GM12878 (cell line): Measurements from ENCODE around the gene C17orf50. TPM values are rescaled to one million over a fixed set of nuclear protein-coding genes. Genes with fewer than 3 reads are reported as not detected.

Experiments used
- ATAC-seq: fragments of 200-7000 bp; cut with Tn5 transposase; 3 replicates; pipeline ENCODE4 v1.9.1; 2020; ENCODE audit warnings: mild to moderate bottlenecking, moderate library complexity
- BruUV-seq: library from RNA; stranded (reverse); fragments of 400-500 nt; replicated peaks from 2 replicates; lab custom pipeline; 2021; lab: Mats Ljungman, UMichigan
- CTCF ChIA-PET: fragments of 300-600 bp; sonication (Branson Sonifier 250); formaldehyde crosslinking; extraction: SDS; loops from one replicate; lab custom pipeline; 2021; ENCODE audit warnings: inconsistent platforms; lab: Yijun Ruan, JAX
- POLR2A ChIA-PET: fragments of 350-600 bp; formaldehyde crosslinking; extraction: SDS; loops from one replicate; lab custom pipeline; 2021; ENCODE audit warnings: inconsistent platforms; lab: Charles Lee
- RAD21 ChIA-PET: fragments of 300-600 bp; sonication (Branson Sonifier 250); formaldehyde crosslinking; loops from one replicate; lab custom pipeline; 2023; ENCODE audit warnings: antibody characterized with exemption; ENCODE audit not compliant: unreplicated experiment; lab: Charles Lee
- SMC1A ChIA-PET: fragments of 300-600 bp; sonication (Branson Sonifier 250); formaldehyde crosslinking; loops from one replicate; lab custom pipeline; 2023; ENCODE audit not compliant: unreplicated experiment, uncharacterized antibody; lab: Charles Lee
- DNase-seq: peaks from one replicate; pipeline ENCODE4 v3.0.0-alpha.2; 2011; ENCODE audit warnings: low read depth, low spot score
- FAIRE-seq: peaks from 3 replicates; lab custom pipeline; 2011; peaks lifted over from hg19 to GRCh38; lab: Jason Lieb, UNC
- H2AFZ ChIP-seq: 2 replicates; pipeline ENCODE4 v1.6.0; 2011; ENCODE audit warnings: low read depth, low read length, control low read depth; ENCODE audit not compliant: control insufficient read depth
- H3K27ac ChIP-seq: 2 replicates; pipeline ENCODE4 v1.5.1; 2011; ENCODE audit warnings: control low read depth; ENCODE audit not compliant: control insufficient read depth, insufficient read depth
- H3K27me3 ChIP-seq, 2 experiments: replicated peaks in 1 of 2; 2 replicates each; pipeline versions ENCODE4 v1.6.0 to v1.6.1; 2011; ENCODE audit warnings: low read length in 1 of 2; ENCODE audit not compliant: control insufficient read depth in 2 of 2, insufficient read depth in 2 of 2
- H3K36me3 ChIP-seq, 2 experiments: 2 replicates each; pipeline ENCODE4 v1.5.1; 2011; ENCODE audit warnings: low read length in 1 of 2; ENCODE audit not compliant: control insufficient read depth in 2 of 2, insufficient read depth in 2 of 2
- H3K4me1 ChIP-seq: 2 replicates; pipeline ENCODE4 v1.6.1; 2011; ENCODE audit warnings: mild to moderate bottlenecking, low read length, moderate library complexity, mixed read lengths; ENCODE audit not compliant: control insufficient read depth, insufficient read depth
- H3K4me2 ChIP-seq: 2 replicates; pipeline ENCODE4 v1.6.0; 2011; ENCODE audit warnings: control low read depth; ENCODE audit not compliant: control insufficient read depth, insufficient read depth
- H3K4me3 ChIP-seq: fragments of 200-600 bp; sonication (generic); 2 replicates; pipeline ENCODE4 v1.5.1; 2016
- H3K79me2 ChIP-seq: 2 replicates; pipeline ENCODE4 v1.6.0; 2011; ENCODE audit warnings: low read length; ENCODE audit not compliant: control insufficient read depth, insufficient read depth
- H3K9ac ChIP-seq: 2 replicates; pipeline ENCODE4 v1.8.0; 2011; ENCODE audit warnings: low read length, control low read depth, mixed read lengths; ENCODE audit not compliant: control insufficient read depth, insufficient read depth
- H3K9me3 ChIP-seq: replicated peaks from 3 replicates; pipeline ENCODE4 v1.5.1; 2011; ENCODE audit warnings: mild to moderate bottlenecking, low read length; ENCODE audit not compliant: control insufficient read depth, insufficient read depth
- H4K20me1 ChIP-seq: 2 replicates; pipeline ENCODE4 v1.6.0; 2011; ENCODE audit not compliant: control insufficient read depth, insufficient read depth
- BMI1 ChIP-seq: fragments of 450-650 bp; IDR thresholded peaks from 2 replicates; pipeline ENCODE4 v1.6.1; 2016; ENCODE audit warnings: mild to moderate bottlenecking, moderate library complexity, borderline replicate concordance
- CTCF ChIP-seq, 3 experiments: IDR thresholded peaks in 2 of 3; conservative IDR thresholded peaks in 1 of 3; 2 replicates each; pipeline ENCODE4 v1.5.1; 2011; ENCODE audit warnings: low read depth in 3 of 3, low read length in 3 of 3, mild to moderate bottlenecking in 3 of 3, control low read depth in 2 of 3, moderate library complexity in 2 of 3, inconsistent platforms in 1 of 3, mixed read lengths in 1 of 3; ENCODE audit not compliant: control insufficient read depth in 2 of 3, insufficient read depth in 1 of 3; ENCODE audit errors: extremely low read depth in 1 of 3
- EP300 ChIP-seq, 2 experiments: fragments of 150-350 bp in 1 of 2; IDR thresholded peaks; 2 replicates each; pipeline ENCODE4 v1.6.1; 2011 to 2012; ENCODE audit warnings: low read depth in 2 of 2, low read length in 2 of 2, borderline replicate concordance in 1 of 2, improper control_type of control experiment in 1 of 2, inconsistent platforms in 1 of 2; ENCODE audit not compliant: control insufficient read depth in 1 of 2
- HDGF ChIP-seq: fragments of 450-650 bp; IDR thresholded peaks from 2 replicates; pipeline ENCODE4 v1.6.1; 2016; ENCODE audit warnings: antibody characterized with exemption
- KDM1A ChIP-seq: fragments of 200-600 bp; sonication (generic); IDR thresholded peaks from 2 replicates; pipeline ENCODE4 v1.6.1; 2016; ENCODE audit warnings: borderline replicate concordance
- MLLT1 ChIP-seq: fragments of 450-650 bp; IDR thresholded peaks from 2 replicates; pipeline ENCODE4 v1.6.1; 2016; ENCODE audit warnings: mild to moderate bottlenecking
- MTA2 ChIP-seq: fragments of 450-650 bp; IDR thresholded peaks from 2 replicates; pipeline ENCODE4 v1.6.1; 2016; ENCODE audit warnings: low read depth, mild to moderate bottlenecking, moderate library complexity
- NR2C2 ChIP-seq: IDR thresholded peaks from 2 replicates; pipeline ENCODE4 v1.6.1; 2011; ENCODE audit warnings: borderline replicate concordance, low read depth; ENCODE audit not compliant: control insufficient read depth, insufficient read length
- PAX5 ChIP-seq: IDR thresholded peaks from 2 replicates; pipeline ENCODE4 v1.6.1; 2011; ENCODE audit warnings: low read depth, low read length, borderline replicate concordance
- RELB ChIP-seq: fragments of 450-650 bp; IDR thresholded peaks from 2 replicates; pipeline ENCODE4 v1.6.1; 2017; ENCODE audit warnings: low read depth, mild to moderate bottlenecking, moderate library complexity
- SMARCA5 ChIP-seq: fragments of 450-650 bp; IDR thresholded peaks from 2 replicates; pipeline ENCODE4 v1.6.1; 2017; ENCODE audit warnings: mild to moderate bottlenecking
- SP1 ChIP-seq: IDR thresholded peaks from one replicate; pipeline ENCODE4 v1.6.1; 2011; ENCODE audit warnings: low read depth, low read length
- YY1 ChIP-seq: IDR thresholded peaks from 2 replicates; pipeline ENCODE4 v1.6.1; 2011; ENCODE audit warnings: low read depth, mild to moderate bottlenecking, low read length
- ZBTB40 ChIP-seq: fragments of 450-650 bp; IDR thresholded peaks from 2 replicates; pipeline ENCODE4 v1.6.1; 2016; ENCODE audit warnings: mild to moderate bottlenecking, moderate library complexity, borderline replicate concordance
- WGBS: methylation state at CpG from one replicate; pipeline ENCODE4 v1.1.6; 2016; ENCODE audit warnings: low lambda C conversion rate; ENCODE audit not compliant: insufficient replicate concordance, insufficient coverage; ENCODE audit errors: missing lambda C conversion rate; 5-methylcytosine and 5-hydroxymethylcytosine counted together
- in situ Hi-C: fragments of 300-500 bp; cut with MboI; formaldehyde crosslinking; loops from 9 replicates; pipeline ENCODE4 v1.14.3; 2018; ENCODE audit warnings: mixed read lengths
- intact Hi-C: fragments of 100-400 bp; cut with micrococcal nuclease; formaldehyde crosslinking; loops from one replicate; pipeline ENCODE4 v1.14.2; 2022; ENCODE audit not compliant: unreplicated experiment
- polyA plus RNA-seq, 11 experiments: library from polyadenylated mRNA; depleted of rRNA in 4 of 11; unstranded in 6 of 11; stranded (reverse) in 5 of 11; fragments of >200 nt; fragmentation: Nextera tagmentation in 4 of 11; fragmentation: Illumina TruSeq in 1 of 11; extraction: Ambion mirVana in 4 of 11; extraction: Trizol in 1 of 11; gene quantifications; 1 replicate in 1 of 11; 2 replicates in 10 of 11; pipeline versions ENCODE4 v1.2.1 to v1.2.3, GENCODE V29; 2011 to 2016; ENCODE audit warnings: inconsistent platforms in 2 of 11, missing spikeins in 2 of 11, low read depth in 1 of 11
- total RNA-seq, 4 experiments: library from RNA; depleted of rRNA in 3 of 4; stranded (reverse); fragments of >200 nt in 3 of 4; fragmentation: Illumina TruSeq in 1 of 4; extraction: Trizol in 1 of 4; gene quantifications; 2 replicates each; pipeline versions ENCODE4 v1.2.1 to v1.2.3, GENCODE V29; 2013 to 2021

C17orf50 gene
- total and polyA plus RNA-seq, 10 of the 15 experiments (the other 5 are each of a cell fraction or from before 2014, with no cell fraction given): 0.16 TPM; not detected in 9

GRCh38 chr17:35760587-35760986 lies at the start of gene C17orf50 (continued):
- no peak for TF ChIP-seq MTA2

GRCh38 chr17:35710950-35711349 lies 49.7 kb upstream of the C17orf50 start:
- ChIA-PET CTCF (interaction anchor here (0.6 kb wide), 1 partner anchor 32 kb away, joined by 3 read pairs; no protein-coding TSS in a partner anchor), POLR2A (no interaction called here)

More at GRCh38 chr17:35710950-35711349, 49.7 kb upstream of the C17orf50 start:
- H3K36me3 ChIP-seq: peaks cover 3 to 26% of the 10 kb centered on the region in 2 experiments
- ATAC-seq (no peak), DNase-seq (no peak), FAIRE-seq (no peak)
- no peak overlapping the region for H3K9ac ChIP-seq
- H2AFZ ChIP-seq: no peak overlapping the region
- H3K9me3 ChIP-seq: no peaks in the 10 kb centered on the region
- no peaks in the 10 kb centered on the region; the same call in 1 of the 2 replicates for H3K4me1 ChIP-seq
- H4K20me1 ChIP-seq: no peaks in the 10 kb centered on the region
- H3K27ac ChIP-seq: no peak overlapping the region
- WGBS: 98% methylated on average over 2 of the region's 2 CpGs
- ChIA-PET RAD21 (interaction anchor here (0.5 kb wide), 1 partner anchor 515 kb away, joined by 4 read pairs; no protein-coding TSS in a partner anchor), SMC1A (no interaction called here)
- no peaks in the 10 kb centered on the region for H3K79me2 ChIP-seq
- no peak overlapping the region for H3K4me3 ChIP-seq
- BruUV-seq: no TSS peak
- intact Hi-C loops (no loop called here), in situ Hi-C loops (no loop called here)
- H3K4me2 ChIP-seq: no peak overlapping the region
- H3K27me3 ChIP-seq: no peaks in the 10 kb centered on the region
- no peak for TF ChIP-seq YY1
- no peak for TF ChIP-seq ZBTB40
- TF ChIP-seq RELB: no peak
- no peak for TF ChIP-seq KDM1A
- no peak for TF ChIP-seq EP300 (IDR thresholded peaks at IDR 0.05; ENCODE audit: borderline replicate concordance in 1 of 2, control insufficient read depth in 1 of 2, low read depth in 2 of 2, low read length in 2 of 2)
- no peak for TF ChIP-seq MLLT1
- TF ChIP-seq NR2C2: no peak
- TF ChIP-seq HDGF: no peak
- TF ChIP-seq SMARCA5: no peak
- TF ChIP-seq CTCF (IDR thresholded peaks at IDR 0.05 in 2 of 3, conservative IDR thresholded peaks at IDR 0.05 in 1 of 3; ENCODE audit: control insufficient read depth in 2 of 3, extremely low read depth in 1 of 3, insufficient read depth in 1 of 3, low read depth in 3 of 3, low read length in 3 of 3): no peak
- no peak for TF ChIP-seq BMI1
- TF ChIP-seq SP1: no peak
- no peak for TF ChIP-seq PAX5
